Measurements from ENCODE around the gene HMGN1.
A peak's percentile ranks its signal among the peaks of the same experiment; 100 is the strongest.

The HMGN1 gene

DNA sequence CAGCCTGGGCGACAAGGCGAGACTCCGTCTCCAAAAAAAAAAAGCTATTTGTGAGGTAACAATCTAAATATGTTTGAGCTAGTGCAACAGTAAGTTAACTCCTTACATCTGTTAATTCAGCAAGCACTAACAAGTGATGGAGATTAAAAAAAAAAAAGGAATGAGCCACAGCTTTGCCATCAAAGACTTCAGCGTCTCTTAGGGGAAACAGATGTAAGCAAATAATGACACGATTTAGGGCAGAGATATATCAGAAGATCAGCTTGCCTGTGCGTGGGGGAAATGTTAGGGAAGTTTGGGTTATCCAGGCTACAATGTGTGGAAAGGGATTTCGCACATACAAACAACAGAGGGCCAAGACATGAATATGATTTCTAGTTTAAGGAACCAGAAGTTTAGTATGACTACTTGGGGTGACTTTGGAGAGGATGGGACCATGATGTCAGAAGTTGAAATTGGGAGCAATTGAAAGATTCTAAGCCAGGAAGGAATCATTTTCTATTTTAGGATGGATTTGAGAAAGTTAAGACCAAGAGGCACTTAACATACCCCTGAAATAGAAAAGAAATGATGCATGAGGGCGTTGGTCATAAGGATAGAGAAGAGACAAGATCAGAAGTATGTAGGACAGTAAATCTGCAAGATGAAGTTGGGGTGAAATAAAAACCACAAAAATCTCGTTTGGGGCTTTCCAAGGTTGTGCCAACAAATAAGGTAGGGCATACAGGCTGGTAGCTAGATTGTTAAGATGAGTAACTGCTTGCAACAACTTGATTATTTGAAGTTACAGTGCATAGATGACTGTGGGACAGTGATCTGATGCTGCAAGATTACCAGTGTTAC, 33.1 kb downstream of the HMGN1 start:
- DNase-seq (ENCODE audit: low spot score in 2 of 2): no peak
- Histone ChIP-seq H3K9me3 (no peaks in the 10 kb centered on the region), H3K4me1 (peaks cover 5% of the 10 kb centered on the region), H3K4me3 (no peak overlapping the region), H3K27me3 (ENCODE audit: low read depth) (no peaks in the 10 kb centered on the region), H3K36me3 (replicated peaks) (peaks cover 11% of the 10 kb centered on the region)
- in situ Hi-C loops (cut with MboI; ENCODE audit: low sequenced_read_pairs): no loop called here

- Histone ChIP-seq H3K27me3 (ENCODE audit: low read depth) (no peaks in the 10 kb centered on the region), H3K4me1 (peaks cover 5% of the 10 kb centered on the region), H3K36me3 (replicated peaks) (peaks cover 11% of the 10 kb centered on the region), H3K4me3 (peak overlapping the region; percentile 65), H3K9me3 (no peaks in the 10 kb centered on the region)
- in situ Hi-C loops (cut with MboI; ENCODE audit: low sequenced_read_pairs): no loop called here
- peak; percentile 31 to 57 for DNase-seq (ENCODE audit: low spot score in 2 of 2)
Observed at GRCh38 chr21:39314143-39315027, 34.5 kb downstream of the HMGN1 start.

GRCh38 chr21:39313571-39314142, 35.2 kb downstream of the HMGN1 start, which contains the start of gene BRWD1:
TSS of gene BRWD1 (minus strand) at chr21:39313632. CDS start at chr21:39313491, 141 bp downstream.
- Histone ChIP-seq H3K9me3 (no peaks in the 10 kb centered on the region), H3K4me3 (peak within 1 kb of the TSS; percentile 65), H3K36me3 (replicated peaks) (peaks cover 11% of the 10 kb centered on the region), H3K4me1 (peaks cover 5% of the 10 kb centered on the region), H3K27me3 (ENCODE audit: low read depth) (no peaks in the 10 kb centered on the region)
- DNase-seq (ENCODE audit: low spot score in 2 of 2): peak; percentile 70 to 88
- in situ Hi-C loops (cut with MboI; ENCODE audit: low sequenced_read_pairs): no loop called here

GRCh38 chr21:39313042-39313570, 35.8 kb downstream of the HMGN1 start:
- in situ Hi-C loops (cut with MboI; ENCODE audit: low sequenced_read_pairs): no loop called here
- peak overlapping the region; percentile 65 for H3K4me3 ChIP-seq

DNA sequence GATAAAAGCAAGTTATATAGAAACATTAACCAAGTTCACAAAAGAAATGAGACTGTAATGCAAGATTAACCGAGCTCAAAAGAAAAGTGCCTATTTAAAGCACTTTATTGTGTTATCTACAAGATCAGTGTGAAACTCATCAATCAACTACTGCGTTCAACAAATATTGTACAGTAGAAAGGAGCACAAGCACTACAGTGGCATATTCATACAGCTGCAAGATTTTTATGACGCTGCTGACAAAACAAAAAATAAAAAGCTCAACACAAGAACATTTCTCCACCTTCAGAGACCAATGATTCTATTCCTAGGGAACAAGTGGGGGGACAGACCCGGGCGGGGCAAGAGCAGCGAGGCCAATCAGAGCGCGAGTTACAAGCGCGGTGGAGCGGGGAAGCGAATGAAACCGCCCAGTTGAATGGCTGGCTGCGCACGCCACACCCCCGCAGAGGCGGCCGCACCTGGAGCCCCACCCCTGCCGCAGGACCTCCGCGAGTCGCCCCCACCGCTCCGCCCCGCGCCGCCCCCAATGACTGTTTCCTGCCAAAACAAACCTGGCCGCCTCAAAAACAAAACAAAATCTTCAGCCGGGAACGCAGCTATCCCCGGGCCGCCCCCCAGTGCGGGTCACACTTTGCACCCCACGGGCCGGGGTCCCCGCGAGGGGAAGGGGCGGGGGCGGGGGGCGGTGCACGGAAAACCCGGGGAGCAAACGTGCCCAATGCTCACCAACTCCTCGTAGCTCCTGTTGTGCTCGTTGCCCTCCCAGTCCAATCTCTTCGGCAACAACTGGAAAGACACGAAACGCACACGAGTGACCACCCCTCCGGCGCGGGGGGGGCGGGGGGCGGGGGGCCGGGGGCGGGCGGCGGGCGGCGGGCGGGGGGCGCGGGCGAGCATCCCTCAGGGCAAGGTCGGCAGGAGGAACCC, 36.5 kb downstream of the HMGN1 start:
- H3K9me3 ChIP-seq: no peaks in the 10 kb centered on the region
- H3K4me1 ChIP-seq: peaks cover 12% of the 10 kb centered on the region
- DNase-seq (ENCODE audit: low spot score in 2 of 2): peak; percentile 79 to 94
- H3K27me3 ChIP-seq (ENCODE audit: low read depth): no peaks in the 10 kb centered on the region
- in situ Hi-C loops (cut with MboI; ENCODE audit: low sequenced_read_pairs): no loop called here
- H3K4me3 ChIP-seq: peak overlapping the region; percentile 65
- H3K36me3 ChIP-seq (replicated peaks): peaks cover 11% of the 10 kb centered on the region

More at GRCh38 chr21:39313042-39313570, 35.8 kb downstream of the HMGN1 start:
- DNase-seq (ENCODE audit: low spot score in 2 of 2): peak in 1 of 2 experiments; percentile 45
- no peaks in the 10 kb centered on the region for H3K9me3 ChIP-seq
- no peaks in the 10 kb centered on the region for H3K27me3 ChIP-seq (ENCODE audit: low read depth)
- peaks cover 5% of the 10 kb centered on the region for H3K4me1 ChIP-seq
- H3K36me3 ChIP-seq (replicated peaks): peaks cover 11% of the 10 kb centered on the region

- in situ Hi-C loops (cut with MboI; ENCODE audit: low sequenced_read_pairs): no loop called here
- H3K4me3 ChIP-seq: no peak overlapping the region
- H3K36me3 ChIP-seq (replicated peaks): peaks cover 17% of the 10 kb centered on the region
- H3K9me3 ChIP-seq: no peaks in the 10 kb centered on the region
- no peak for DNase-seq (ENCODE audit: low spot score in 2 of 2)
- H3K4me1 ChIP-seq: peaks cover 13% of the 10 kb centered on the region
- no peaks in the 10 kb centered on the region for H3K27me3 ChIP-seq (ENCODE audit: low read depth)
Observed at GRCh38 chr21:39311164-39311563, 37.7 kb downstream of the HMGN1 start.

GRCh38 chr21:39307466-39307865, 41.4 kb downstream of the HMGN1 start:
- no peaks in the 10 kb centered on the region for H3K27me3 ChIP-seq (ENCODE audit: low read depth)
- H3K9me3 ChIP-seq: no peaks in the 10 kb centered on the region
- in situ Hi-C loops (cut with MboI; ENCODE audit: low sequenced_read_pairs): no loop called here
- H3K4me3 ChIP-seq: no peak overlapping the region
- H3K4me1 ChIP-seq: peaks cover 13% of the 10 kb centered on the region
- H3K36me3 ChIP-seq (replicated peaks): peaks cover 22% of the 10 kb centered on the region
- peak in 1 of 2 experiments; percentile 61 for DNase-seq (ENCODE audit: low spot score in 2 of 2)

GRCh38 chr21:39300587-39300986, 48.3 kb downstream of the HMGN1 start:
- peaks cover 25% of the 10 kb centered on the region for H3K36me3 ChIP-seq (replicated peaks)
- no peaks in the 10 kb centered on the region for H3K9me3 ChIP-seq
- in situ Hi-C loops (cut with MboI; ENCODE audit: low sequenced_read_pairs): no loop called here

GRCh38 chr21:39296891-39297290, 52.0 kb downstream of the HMGN1 start:
- Histone ChIP-seq H3K4me3 (no peak overlapping the region), H3K4me1 (no peaks in the 10 kb centered on the region), H3K9me3 (no peaks in the 10 kb centered on the region), H3K36me3 (replicated peaks) (peaks cover 52% of the 10 kb centered on the region), H3K27me3 (ENCODE audit: low read depth) (no peaks in the 10 kb centered on the region)
- DNase-seq (ENCODE audit: low spot score in 2 of 2): no peak
- in situ Hi-C loops (cut with MboI; ENCODE audit: low sequenced_read_pairs): no loop called here

More at GRCh38 chr21:39300587-39300986, 48.3 kb downstream of the HMGN1 start:
- DNase-seq (ENCODE audit: low spot score in 2 of 2): no peak
- no peaks in the 10 kb centered on the region for H3K27me3 ChIP-seq (ENCODE audit: low read depth)
- no peaks in the 10 kb centered on the region for H3K4me1 ChIP-seq
- no peak overlapping the region for H3K4me3 ChIP-seq
